BJ (cell line): Measurements from ENCODE around the gene SMARCA1. TPM values are rescaled to one million over a fixed set of nuclear protein-coding genes. Genes with fewer than 3 reads are reported as not detected.

Experiments
- CTCF ChIA-PET: fragments of 350-600 bp; formaldehyde crosslinking; extraction: SDS; loops from one replicate; lab custom pipeline; 2021; ENCODE audit warnings: antibody characterized with exemption, inconsistent platforms; lab: Yijun Ruan, JAX
- POLR2A ChIA-PET: fragments of 300-600 bp; sonication (Branson Sonifier 250); formaldehyde crosslinking; extraction: SDS; loops from one replicate; lab custom pipeline; 2021; ENCODE audit warnings: antibody characterized with exemption; lab: Charles Lee
- DNase-seq: peaks from one replicate; pipeline ENCODE4 v3.0.0-alpha.2; 2011; ENCODE audit warnings: low read depth
- H3K27me3 ChIP-seq: 2 replicates; pipeline ENCODE4 v1.6.0; 2011; ENCODE audit warnings: low read length; ENCODE audit not compliant: control insufficient read depth, insufficient read depth
- H3K36me3 ChIP-seq: 2 replicates; pipeline ENCODE4 v1.5.1; 2011; ENCODE audit warnings: low read length; ENCODE audit not compliant: control insufficient read depth, insufficient read depth
- H3K4me3 ChIP-seq: 2 replicates; pipeline ENCODE4 v1.5.1; 2011; ENCODE audit warnings: low read depth, mild to moderate bottlenecking, control low read depth, low read length
- CTCF ChIP-seq: IDR thresholded peaks from 2 replicates; pipeline ENCODE4 v1.5.1; 2011; ENCODE audit warnings: low read depth, mild to moderate bottlenecking, control low read depth, inconsistent platforms, low read length, moderate library complexity; ENCODE audit not compliant: insufficient read depth
- polyA plus RNA-seq: library from polyadenylated mRNA; depleted of rRNA; stranded (reverse); fragments of >200 nt; gene quantifications from 2 replicates; pipeline ENCODE4 v1.2.3, GENCODE V29; 2011

The SMARCA1 gene
- polyA plus RNA-seq, 1 experiment: 13.9 TPM

GRCh38 chrX:129530410-129530809 is 7.1 kb upstream of the SMARCA1 start:
- H3K36me3 ChIP-seq: no peaks in the 10 kb centered on the region
- ChIA-PET CTCF (no interaction called here), POLR2A (no interaction called here)
- H3K27me3 ChIP-seq: no peaks in the 10 kb centered on the region
- DNase-seq: no peak
- no peak for TF ChIP-seq CTCF
- H3K4me3 ChIP-seq: no peak overlapping the region

- Histone ChIP-seq H3K36me3 (no peaks in the 10 kb centered on the region), H3K27me3 (no peaks in the 10 kb centered on the region), H3K4me3 (no peak overlapping the region)
- no peak for DNase-seq
- ChIA-PET CTCF (no interaction called here), POLR2A (no interaction called here)
- no peak for TF ChIP-seq CTCF
Measured at GRCh38 chrX:129529685-129530281, 6.5 kb upstream of the SMARCA1 start.

- no peak for DNase-seq
- H3K4me3 ChIP-seq: no peak overlapping the region
- H3K36me3 ChIP-seq: no peaks in the 10 kb centered on the region
- ChIA-PET POLR2A (no interaction called here), CTCF (no interaction called here)
- TF ChIP-seq CTCF: no peak
- H3K27me3 ChIP-seq: no peaks in the 10 kb centered on the region
Measured at GRCh38 chrX:129525896-129526295, 2.6 kb upstream of the SMARCA1 start.

GRCh38 chrX:129525162-129525561 is 1.9 kb upstream of the SMARCA1 start:
- ChIA-PET CTCF (no interaction called here), POLR2A (no interaction called here)
- Histone ChIP-seq H3K27me3 (no peaks in the 10 kb centered on the region), H3K36me3 (no peaks in the 10 kb centered on the region), H3K4me3 (no peak overlapping the region)
- TF ChIP-seq CTCF: no peak
- no peak for DNase-seq

GRCh38 chrX:129524250-129524850 is 1.1 kb upstream of the SMARCA1 start:
- Histone ChIP-seq H3K27me3 (no peaks in the 10 kb centered on the region), H3K4me3 (no peak overlapping the region), H3K36me3 (no peaks in the 10 kb centered on the region)
- no peak for TF ChIP-seq CTCF
- no peak for DNase-seq
- POLR2A ChIA-PET: no interaction called here
- CTCF ChIA-PET: no interaction called here
